GM19395 (cell line): ENCODE results near the gene CTXN1.

Experiments
- ATAC-seq: cut with Tn5 transposase; IDR thresholded peaks from one replicate; pipeline ENCODE4 v1.9.1; 2021; ENCODE audit warnings: mild to moderate bottlenecking, moderate library complexity; ENCODE audit not compliant: unreplicated experiment

CTXN1 gene

DNA sequence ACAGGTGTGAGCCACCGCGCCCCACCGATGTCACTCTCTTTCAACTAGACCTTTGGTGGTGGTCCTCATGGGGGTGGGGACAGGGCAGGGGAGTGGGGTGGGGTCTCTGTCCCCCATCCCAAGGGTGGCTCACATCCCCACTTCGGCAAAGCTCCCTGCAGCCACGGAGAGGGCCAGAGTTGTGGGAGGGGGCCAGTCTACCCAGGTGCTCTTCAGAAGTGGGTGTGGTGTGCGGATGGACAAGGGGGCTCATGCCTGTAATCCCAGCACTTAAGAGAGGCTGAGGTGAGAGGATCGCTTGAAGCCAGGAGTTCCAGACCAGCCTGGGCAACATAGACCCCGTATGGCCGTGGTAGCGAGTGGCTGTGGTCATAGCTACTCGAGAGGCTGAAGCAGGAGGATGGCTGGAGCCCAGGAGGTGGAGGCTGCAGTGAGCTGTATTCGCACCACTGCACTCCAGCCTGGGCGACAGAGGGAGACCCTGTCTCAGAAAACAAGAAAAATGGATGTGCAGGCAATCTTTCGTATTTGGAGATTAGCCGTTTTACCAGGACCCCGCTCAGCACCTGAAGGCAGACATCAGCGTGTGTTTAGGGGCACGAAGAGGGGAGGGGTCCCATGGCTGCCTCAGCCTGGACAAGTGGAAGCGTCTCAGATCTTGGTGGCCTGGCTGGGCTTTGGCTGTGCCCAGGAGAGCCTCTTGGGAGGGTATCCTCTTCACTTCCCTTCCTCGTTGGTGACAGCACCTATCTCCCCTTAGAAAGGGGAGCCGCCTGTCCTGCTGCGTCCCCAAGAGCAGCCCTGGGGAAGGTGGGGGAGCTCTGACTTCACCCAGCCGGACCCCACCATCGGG is 10.5 kb downstream of the CTXN1 start:
- no peak for ATAC-seq

DNA sequence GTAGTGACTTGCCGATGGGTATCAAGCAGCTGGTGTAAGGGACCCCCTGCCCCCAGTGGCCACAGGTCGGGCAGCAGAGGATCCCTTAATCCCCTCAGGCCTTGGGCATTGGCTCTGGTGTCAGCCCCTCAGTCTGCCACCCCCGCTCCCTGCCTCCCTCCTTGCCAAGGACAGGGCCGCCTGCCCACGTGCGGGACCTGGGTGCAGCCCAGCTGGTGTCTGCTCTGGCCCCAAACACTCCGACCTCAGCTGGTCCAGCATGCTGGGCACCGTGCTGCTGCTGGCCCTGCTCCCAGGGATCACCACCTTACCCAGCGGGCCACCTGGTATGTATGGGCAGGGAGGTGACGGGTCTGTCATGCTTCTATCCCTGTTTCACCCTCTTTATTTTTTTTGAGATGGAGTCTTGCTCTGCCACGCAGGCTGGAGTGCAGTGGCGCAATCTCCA is 11.3 kb downstream of the CTXN1 start, which contains the start of gene TGFBR3L:
TGFBR3L (plus strand) TSS at position 233 of the 448 bp plus-strand sequence.
- no peak for ATAC-seq

DNA sequence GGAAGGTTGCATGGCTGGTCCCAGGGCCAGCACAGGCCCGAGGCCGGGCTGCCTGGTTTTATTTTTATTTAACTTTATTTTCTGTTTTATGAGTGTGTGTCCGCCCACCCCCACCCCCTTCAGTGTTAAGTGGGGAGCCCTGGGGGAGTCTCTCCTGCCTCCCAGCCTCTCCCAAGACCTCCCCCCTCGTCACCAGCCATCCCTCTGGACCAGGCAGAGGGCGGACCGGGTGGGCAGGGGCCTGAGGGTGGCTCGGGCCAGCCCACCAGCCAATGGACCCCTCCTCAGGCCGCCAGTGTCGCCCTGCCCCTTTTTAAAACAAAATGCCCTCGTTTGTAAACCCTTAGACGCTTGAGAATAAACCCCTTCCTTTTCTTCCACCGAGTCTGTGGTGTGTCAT is 11.8 kb downstream of the CTXN1 start:
- ATAC-seq = no peak

DNA sequence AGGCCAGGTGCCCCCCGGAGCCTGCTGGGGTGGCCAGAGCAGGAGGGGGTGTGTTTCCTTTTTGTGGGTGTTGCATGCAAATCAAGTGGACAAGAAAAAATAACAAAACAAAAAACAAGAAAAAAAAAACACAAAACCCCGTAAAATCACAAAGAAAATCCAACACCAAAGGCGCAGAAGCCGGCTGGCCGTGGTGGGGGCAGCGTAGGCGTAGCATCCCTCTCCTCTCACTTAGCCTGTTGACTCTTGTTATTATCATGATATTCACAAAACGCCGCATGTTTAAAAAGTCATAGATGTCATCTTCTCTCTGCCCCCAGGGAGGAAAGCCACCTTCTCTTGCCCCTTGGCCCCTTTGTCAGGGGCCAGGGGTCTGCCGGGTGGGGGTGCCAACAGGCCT is 12.3 kb downstream of the CTXN1 start:
- no peak for ATAC-seq

DNA sequence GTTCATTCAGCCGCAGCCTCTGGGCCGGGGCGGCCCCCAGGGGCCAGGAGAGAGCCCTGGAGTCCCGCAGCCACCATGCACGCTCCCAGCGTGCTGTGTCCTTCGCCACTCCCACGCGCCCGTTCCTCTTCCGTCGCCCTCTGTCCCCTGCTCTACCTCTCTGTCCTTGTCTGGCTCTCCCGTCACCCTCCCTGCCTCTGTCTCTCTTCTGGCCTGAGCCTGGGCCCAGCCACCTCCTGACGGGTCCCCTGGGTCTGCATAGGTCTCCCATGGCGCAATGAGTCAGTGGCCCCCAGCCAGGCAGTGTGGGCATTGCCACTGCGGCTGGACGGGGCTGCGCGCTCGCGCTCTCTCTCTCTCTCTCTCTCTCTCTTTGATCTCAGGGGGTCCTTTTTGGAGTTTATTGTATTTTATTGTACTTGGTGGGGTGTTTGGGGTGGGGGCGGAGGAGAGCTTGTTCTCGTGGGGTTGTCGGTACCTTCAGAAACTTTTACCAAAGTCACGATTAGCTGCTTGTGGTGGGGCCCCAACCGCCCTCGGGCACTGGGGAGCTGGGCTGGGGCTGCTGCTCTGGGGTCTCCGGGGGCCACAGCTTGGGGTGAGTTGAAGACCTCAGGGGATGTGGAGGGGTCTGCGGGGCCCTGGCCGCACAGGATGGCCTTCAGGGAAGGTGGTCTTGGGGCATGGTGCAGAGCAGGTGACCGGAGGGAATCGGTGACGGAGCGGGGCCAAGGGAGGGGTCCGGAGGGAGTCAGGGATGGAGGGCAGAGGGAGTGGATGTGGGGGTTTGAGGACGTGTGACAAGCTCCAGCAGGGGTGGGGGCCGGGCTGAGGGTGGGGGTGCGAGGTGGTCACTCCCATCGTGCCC is 13.0 kb downstream of the CTXN1 start:
- no peak for ATAC-seq

DNA sequence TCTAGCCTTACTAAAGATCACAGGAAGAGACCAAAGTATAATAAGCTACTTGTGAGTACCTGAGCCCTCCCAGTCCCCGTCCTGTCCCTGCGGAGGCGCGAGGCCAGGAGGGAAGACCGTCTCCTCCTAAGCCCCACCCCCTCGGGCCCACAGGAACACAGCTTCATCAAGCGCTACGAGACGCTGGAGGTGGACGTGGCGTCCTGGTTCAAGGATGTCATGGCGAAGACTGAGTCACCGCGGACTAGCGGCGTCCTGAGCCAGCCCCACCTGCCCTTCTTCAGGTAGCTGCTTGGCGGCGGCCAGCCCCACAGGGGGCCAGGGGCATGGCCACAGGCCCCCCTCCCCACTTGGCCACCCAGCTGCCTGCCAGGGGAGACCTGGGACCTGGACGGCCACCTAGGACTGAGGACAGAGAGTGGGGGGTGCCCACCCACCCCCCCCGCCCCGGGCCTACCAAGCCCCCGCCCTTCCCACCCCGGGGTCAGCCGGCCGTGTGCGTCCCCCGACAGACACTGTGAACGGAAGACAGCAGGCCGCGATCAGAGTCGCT is 13.7 kb downstream of the CTXN1 start:
- ATAC-seq = no peak

DNA sequence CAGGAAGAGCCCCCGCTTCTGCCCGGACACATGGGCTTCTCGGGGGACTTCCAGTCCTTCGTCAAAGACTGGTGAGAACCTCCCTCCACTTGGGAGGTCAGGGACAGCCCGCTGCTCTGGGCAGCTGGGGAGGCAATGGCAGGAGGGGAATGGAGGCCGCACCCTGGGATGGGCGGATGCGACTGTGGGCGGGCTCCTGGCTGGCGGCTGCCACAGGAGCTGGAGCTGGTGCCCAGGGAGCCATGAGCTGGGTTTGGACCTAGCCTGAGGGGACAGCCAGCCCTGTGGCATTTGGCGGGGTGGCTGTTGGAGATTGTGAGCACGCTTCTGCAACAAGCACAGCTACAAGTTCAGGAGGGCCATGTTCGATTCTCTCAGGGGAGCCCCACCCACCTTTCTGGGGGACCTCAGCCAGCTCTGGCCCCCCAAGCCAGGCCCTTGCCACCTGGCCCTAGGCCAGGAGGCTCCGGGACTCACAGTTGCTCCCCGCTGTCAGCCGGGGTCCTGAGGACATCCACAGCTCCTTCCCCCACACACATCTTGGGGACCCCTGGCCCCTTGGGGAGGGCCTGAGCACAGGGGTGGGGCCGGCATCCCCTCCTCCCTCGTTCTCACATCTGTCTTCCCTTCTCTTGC is 14.3 kb downstream of the CTXN1 start:
- ATAC-seq = no peak

DNA sequence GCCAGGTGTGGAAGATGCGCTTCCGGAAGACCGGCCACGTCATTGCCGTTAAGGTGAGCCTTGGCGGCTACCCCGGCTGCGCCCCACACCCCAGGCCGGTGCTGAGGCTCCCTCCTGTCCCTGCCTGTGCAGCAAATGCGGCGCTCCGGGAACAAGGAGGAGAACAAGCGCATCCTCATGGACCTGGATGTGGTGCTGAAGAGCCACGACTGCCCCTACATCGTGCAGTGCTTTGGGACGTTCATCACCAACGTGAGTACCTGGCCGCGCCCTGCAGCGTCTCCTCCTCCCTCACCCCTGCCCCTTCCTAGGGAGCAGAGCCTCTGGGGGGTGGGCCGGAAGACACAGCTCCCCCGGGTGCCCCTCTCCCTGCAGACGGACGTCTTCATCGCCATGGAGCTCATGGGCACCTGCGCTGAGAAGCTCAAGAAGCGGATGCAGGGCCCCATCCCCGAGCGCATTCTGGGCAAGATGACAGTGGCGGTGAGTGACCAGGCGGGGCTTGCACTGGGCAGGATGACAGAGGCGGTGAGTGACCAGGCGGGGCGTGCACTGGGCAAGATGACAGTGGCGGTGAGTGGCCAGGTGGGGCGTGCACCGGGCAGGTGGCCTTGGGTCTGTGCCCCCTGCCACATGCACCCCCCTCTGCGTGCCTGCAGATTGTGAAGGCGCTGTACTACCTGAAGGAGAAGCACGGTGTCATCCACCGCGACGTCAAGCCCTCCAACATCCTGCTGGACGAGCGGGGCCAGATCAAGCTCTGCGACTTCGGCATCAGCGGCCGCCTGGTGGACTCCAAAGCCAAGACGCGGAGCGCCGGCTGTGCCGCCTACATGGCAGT is 15.4 kb downstream of the CTXN1 start:
- ATAC-seq = no peak

DNA sequence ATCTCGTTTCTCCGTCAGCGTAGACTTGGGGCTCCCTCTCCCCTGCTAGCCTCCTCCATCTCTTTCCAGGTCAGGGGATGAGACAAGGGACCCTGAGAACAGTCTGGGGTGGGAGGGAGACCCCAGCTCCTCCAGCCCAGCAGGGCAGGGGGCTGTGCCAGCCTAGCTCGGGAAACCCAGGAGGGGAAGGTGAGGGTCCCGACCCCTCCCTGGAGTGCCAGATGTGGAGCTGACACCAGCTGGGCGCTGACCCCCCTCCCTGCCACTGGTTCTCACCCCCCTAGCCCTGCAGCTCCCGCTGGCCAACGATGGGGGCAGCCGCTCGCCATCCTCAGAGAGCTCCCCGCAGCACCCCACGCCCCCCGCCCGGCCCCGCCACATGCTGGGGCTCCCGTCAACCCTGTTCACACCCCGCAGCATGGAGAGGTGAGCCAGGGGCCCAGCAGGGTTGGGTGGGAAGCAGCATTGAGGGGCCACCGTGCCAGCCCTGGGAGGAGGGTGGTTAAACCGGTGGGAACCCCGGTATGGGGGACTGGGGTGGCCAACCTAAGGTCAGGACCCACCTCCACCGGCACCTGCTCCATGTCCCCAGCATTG is 16.4 kb downstream of the CTXN1 start:
- no peak for ATAC-seq

DNA sequence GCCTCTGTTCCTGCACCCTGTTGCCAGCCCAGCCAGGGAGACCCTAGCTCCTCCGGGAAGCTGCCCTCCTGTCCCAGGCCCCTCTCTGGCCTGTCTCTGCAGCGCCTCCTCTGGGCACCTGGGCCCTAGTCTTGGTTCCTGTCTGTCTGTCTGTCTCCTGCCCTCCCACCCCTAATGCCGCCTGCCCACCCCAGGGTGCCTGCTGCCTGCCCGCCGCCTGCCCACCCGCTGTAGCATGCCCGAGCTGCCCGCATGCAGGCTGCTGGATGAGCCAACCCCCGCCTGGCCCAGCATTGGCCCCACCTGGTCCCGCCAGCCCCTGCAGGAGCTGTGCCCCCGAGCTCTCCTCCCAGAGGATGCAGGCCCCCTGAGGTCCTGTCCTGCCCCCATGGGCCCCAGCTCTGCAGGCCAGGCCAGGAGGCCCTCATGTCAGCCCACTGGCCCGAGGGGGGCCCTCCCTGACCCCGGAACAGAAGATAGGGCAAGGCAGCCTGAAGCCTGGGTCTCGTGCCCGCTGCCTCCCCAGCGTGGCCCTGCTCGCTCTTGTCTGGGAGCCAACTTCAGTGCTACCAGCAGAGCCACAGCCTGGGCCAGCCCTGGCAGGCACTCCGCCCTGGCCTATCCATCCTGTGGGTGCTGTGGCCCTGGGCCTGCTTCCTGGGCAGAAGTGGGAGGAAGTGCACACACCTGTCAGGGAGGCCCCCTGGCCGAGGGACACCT is 17.0 kb downstream of the CTXN1 start:
- ATAC-seq = no peak

DNA sequence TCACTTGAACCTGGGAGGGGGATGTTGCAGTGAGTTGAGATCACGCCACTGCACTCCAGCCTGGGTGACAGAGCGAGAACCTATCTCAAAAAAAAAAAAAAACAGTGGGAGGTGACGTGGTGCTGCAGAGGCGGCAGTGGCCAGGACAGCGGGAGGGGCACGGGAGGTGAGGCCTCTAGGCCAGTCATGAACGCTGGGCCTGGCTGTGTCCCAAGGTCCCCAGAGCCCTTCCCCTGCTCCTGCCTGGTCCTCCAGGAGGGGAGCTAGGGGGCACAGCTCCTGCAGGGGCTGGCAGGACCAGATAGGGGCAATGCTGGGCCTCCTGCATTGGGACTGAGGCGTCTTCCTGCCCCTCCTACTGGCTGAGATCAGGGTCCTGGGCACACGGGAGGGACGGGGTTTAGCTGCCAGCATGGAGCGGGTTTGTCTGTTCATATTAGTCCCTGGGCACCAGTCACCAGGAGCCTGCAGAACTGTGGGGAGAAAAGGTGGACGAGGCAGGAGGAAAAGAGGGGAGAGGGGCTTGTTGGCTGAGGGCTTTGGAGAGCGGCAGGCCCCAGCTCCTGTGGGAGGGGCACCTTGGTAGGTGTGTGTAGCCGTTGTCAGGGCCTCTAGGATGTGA is 17.7 kb downstream of the CTXN1 start:
- no peak for ATAC-seq

DNA sequence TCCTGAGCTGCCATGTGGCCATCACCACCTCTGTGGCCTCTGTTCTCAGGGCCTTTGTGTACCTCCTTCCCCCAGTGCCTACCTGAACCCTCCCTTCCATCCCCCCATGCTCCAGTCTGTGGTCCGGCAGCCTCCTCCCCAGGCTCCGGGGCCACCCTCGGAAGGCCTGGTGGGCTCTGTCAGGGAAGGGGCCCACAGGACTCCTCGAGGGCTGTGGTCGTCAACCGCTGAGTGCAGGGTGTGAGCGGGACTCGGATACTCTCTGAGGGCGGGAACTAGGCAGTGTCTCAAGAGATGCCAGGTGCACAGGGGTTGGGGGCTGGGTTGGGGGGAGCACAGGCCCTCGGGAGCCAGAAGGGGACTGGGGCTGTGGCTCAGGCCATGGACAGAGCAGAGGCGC is 18.4 kb downstream of the CTXN1 start:
- ATAC-seq = no peak

DNA sequence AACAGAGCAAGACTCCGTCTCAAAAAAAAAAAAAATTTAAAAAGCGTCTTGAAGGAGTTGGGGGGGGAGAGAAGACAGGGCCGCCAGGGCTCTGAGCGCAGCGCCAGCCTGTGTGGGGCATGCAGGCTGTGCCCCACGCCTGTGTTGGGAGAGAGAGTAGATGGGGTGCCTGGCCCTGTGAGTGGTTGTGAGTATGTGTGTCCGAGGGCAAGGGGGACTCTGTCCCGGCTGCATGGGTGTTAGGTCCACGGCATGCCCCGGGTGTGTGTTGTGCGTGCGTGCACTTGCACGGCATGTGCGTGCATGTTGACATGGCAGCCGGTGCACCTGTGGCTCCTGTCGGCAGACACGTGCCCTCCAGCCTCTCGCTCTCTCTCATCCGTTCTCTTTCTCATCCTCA is 18.8 kb downstream of the CTXN1 start:
- ATAC-seq = no peak

DNA sequence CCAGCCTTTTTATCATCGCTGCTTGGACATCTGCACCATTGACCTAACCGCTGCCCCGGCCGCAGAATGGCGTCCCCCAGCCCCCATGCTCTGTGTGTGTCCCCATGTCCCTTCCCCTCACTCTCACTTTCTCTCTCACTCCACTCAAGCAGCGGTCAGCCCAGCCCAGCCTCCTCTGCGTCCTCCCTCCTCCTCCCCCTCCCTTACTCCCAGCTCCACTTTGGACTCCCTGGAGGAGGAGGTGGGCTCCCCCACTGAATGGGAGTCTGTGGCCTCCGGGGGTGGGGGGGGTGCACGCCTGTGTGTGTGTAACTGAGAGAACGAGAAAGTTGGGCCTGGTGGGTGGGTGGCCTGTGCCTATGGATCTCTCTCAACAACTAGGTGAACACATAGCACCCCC is 20.1 kb downstream of the CTXN1 start:
- no peak for ATAC-seq

DNA sequence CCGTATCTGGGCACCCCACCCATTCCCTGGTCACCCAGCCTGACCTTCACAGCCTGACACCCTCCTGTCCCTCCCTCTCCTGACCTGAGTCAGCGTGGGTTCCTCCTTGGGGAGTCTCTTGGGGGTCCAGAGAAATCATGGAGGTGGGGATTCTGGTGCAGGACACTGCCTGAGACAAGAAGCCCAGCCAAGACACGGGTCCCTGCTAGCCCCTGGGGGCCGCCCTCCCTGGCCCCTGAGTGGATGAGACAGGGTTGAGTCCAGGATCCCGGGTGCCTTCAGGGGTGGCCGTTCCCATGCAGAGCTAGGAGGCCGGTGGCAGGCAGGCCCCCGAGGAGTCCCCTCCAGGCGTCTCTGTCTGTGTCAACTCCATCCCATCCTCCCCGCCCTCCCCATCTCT is 20.7 kb downstream of the CTXN1 start:
- no peak for ATAC-seq

DNA sequence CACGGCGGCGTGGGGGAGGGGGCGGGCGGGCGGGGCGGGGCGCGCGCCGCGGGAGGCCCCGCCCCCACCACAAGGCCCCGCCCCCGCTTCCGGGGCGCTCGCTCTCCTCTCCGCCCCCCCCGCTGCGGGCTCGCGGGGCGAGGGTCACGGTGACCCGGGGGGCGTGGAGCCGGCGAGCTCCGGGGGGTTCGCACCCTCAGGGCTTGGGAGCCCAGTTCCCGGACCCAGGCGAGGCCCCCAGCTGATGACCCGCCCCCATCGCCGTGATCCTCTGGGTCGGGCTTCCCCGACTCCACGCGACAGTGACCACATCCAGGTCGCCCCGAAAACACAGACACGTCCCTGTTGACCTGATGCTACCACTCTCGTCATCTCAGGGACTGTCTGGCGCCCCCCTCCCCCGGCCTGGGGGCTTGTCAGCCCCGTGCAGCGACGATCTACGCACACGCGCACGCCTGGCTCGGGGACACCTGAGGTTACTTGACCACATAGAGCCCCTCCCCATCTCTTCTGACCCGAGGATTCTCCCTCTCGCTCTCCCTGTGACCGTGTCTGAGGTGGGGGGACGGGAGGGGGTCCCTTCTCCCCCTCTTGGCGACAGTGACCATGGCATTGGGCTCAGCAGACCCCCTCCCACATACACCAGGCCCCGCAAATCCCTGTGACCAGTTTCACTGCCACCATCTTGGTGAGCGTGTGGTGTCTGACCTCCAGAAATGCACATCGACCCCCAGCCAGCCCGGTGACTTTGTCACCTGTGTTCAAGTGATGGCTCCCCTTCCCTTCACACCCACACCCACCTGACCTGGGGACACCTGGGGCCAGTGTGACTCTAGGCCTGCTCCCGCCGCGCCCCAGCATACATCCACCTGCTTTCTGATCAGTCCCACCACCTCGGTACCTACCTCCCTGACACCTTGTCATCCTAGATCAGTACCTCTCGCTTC is 21.6 kb downstream of the CTXN1 start:
- peak; percentile 32 for ATAC-seq

DNA sequence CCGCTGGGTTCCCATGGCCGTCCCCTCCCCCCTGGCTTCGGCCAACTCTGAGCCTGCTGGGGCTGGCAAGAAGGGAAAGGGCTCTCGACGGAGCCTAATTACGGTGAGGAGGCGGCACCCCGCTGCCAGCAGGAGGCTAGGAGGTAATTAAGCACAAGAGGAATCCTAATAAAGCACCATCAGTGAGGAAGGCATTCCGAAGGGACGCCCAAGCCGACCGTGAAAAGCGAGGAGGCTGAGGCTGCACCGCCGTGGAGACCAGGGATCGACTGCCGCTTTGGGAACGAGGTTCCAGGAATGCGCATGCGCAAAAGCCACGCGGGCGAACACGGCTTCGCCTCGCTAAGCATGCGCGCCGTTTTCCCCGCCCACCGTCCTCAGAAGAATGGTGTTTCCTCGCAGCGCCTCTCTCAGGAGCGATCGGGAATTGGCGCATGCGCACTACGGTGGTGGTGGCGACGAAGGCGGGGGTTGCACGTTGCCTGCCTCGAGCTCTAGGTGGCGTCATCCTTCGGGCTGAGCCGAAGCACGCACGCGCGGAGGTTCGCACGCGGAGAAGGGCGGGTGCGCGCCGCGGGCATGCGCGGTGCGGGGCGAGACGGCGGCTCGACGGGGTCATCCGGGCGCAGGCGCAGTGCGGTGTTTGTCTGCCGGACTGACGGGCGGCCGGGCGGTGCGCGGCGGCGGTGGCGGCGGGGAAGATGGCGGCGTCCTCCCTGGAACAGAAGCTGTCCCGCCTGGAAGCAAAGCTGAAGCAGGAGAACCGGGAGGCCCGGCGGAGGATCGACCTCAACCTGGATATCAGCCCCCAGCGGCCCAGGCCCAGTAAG is 22.5 kb downstream of the CTXN1 start, which contains the start of gene MAP2K7:
MAP2K7 (plus strand) TSS at position 634 of the 830 bp plus-strand sequence; CDS start at position 702, 68 bp downstream.
- ATAC-seq = peak; percentile 77
